ENCODE results near the gene MAD2L1BP.
"Not testable (repeated sequence)": the region's sequence is repeated elsewhere in the genome, so short reads cannot be mapped to it uniquely, and the experiment has no call there.

MAD2L1BP gene

DNA sequence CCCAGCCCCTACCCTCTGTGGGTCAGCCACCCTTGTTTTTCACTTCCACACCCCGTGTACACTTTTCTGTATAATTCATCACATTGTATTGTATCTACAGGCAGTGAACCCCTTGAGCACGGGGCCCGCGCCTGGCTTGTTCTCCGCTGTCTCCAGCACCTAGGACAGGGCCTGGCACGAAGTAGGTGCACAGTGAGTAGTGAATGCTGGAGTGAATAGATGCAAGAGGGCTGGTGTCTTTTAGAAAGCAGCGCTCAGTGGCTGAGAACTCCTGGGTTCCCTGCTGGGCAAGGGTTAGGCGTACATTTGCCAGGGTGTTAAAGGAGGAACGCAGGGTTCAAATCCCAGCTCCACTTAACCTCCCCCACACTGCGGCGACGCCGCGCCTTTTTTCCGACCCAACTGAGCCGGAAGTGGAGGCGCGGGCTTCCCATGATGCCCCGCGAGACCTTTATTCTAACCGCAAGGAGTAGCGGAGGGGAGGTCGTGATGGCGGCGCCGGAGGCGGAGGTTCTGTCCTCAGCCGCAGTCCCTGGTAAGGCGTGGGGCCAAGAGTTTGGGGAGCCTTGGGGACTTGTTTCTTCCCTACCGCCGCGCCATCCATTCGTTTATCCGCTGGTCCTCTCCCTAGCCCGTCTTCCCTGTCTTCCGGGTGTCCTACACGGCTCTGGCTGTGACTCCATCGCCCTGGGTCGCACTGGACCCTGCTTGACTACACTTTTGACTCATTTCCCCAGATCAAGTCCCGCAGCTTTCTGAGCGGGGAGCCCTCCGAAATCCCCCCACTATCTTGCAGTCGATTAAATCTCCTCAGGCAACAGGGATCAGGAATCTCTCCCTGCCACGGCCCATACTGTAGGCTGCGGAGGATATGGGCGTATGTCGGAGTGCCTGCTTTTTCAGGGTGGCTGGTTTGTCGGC lies at the start of gene MAD2L1BP:
MAD2L1BP (plus strand) TSS at position 454 of the 921 bp plus-strand sequence; CDS start at position 490, 36 bp downstream.
- DNase-seq: peak; percentile 79 to 83

DNA sequence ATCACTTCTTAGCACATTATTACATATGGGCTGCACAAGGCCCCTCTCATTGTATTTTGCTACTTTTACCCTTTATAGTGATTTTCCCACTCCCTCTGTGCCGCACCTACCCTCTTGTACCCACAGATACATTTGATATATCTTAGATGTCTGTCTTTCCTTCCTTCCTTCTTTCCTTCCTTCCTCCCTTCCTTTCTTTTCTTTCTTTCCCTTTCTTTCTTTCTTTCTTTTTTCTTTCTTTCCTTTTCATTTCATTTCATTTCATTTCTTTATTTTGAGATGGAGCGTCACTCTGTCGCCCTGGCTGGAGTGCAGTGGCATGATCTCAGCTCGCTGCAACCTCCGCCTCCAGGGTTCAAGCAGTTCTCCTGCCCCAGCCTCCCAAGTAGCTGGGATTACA lies 47.4 kb upstream of the MAD2L1BP start:
- no peak for DNase-seq

GRCh38 chr6:43589564-43589963 lies 46.1 kb upstream of the MAD2L1BP start:
- DNase-seq: not testable (repeated sequence)

DNA sequence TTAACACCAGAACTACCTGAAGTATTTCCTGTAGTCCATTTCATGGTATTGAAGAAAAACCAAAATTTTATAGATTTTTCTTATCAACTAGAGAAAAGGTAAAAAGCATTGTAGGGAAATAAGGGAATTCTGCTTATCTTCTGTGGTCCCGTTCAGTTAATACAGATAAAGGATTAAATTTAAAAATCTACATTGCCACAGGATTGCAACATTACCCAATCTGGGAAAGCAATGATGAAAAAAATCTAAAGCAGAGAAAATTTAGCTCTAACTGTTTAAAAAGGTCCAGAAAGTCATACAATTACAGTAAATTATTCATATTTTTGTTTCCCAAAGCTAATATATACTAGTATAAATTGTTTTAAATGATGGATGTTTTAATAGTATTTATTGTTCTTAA lies 41.7 kb upstream of the MAD2L1BP start:
- DNase-seq: no peak

- no peak for DNase-seq
Measured at GRCh38 chr6:43600595-43600994, 35.0 kb upstream of the MAD2L1BP start.

DNA sequence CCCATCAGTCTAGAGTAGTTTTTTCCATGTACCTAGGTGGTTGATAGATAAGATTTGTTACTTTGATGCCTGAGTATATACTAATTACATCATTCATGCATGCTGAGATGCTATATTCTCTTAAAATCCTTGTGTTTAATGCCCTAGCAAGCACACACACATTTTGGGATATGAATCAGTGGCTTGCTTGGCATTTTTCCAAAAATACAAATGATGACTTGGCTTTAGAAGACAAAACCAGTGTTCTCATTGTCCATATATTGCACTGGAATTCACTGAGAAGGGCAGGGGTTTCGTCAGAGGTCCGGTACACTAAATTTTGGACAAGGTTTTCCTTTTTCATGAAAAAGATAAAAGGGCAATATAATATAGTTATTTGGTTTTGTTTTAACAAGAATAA lies 31.5 kb upstream of the MAD2L1BP start:
- DNase-seq: no peak

GRCh38 chr6:43606019-43606418 lies 29.6 kb upstream of the MAD2L1BP start:
- no peak for DNase-seq

DNA sequence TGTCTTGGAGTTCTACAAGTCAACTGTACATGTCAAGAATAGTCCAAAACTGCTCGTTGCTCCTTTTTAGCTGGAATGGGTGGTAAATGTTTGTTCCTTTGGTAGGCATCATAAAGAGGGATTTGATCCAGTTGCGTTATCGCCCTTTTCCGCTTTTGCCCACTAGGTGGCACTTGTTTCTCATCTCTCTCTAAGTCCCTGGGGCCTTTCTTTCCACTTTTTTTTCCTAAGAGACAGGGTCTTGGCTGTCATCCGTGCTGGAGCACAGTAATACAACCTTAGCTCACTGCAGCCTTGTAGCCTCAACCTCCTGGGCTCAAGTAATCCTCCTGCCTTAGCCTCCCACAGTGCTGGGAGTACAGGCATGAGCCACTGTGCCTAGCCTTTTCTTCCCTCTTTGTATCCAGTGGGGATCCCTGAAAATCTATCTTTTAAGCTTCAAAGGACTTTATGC lies 27.3 kb upstream of the MAD2L1BP start:
- peak; percentile 44 to 59 for DNase-seq

GRCh38 chr6:43608807-43609206 lies 26.8 kb upstream of the MAD2L1BP start:
- DNase-seq: no peak

GRCh38 chr6:43609402-43609801 lies 26.2 kb upstream of the MAD2L1BP start:
- no peak for DNase-seq

- no peak for DNase-seq
Measured at GRCh38 chr6:43610431-43610830, 25.2 kb upstream of the MAD2L1BP start.

GRCh38 chr6:43613721-43614395 lies 21.8 kb upstream of the MAD2L1BP start:
- no peak for DNase-seq

- DNase-seq: no peak
Measured at GRCh38 chr6:43614396-43614730, 21.3 kb upstream of the MAD2L1BP start.

DNA sequence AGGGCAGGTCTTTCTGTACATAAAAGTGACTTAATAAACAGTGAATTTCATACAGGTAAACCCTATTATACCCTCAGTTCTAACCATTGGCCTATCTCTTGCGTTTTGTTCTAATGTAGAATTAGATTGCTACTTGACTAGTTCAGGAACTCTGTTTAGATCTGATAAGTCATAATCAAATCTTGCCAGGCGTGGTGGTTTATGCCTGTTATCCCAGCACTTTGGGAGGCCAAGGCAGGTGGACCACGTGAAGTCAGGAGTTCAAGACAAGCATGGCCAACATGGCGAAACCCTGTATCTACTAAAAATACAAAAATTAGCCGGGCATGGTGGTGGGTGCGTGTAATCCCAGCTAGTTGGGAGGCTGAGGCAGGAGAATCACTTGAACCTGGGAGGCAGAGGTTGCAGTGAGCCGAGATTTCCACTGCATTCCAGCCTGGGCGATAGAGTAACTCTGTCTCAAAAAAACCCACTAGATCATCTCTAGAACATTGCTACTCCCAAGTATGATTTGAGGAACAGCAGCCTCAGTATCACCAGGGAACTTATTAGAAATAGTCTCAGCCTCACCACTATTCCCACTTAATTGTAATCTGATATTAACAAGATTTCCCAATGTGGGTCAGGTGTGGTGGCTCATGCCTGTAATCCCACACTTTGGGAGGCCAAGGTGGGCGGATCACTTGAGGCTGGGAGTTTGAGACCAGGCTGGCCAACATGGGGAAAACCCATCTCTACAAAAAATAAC lies 18.7 kb upstream of the MAD2L1BP start:
- no peak for DNase-seq

DNA sequence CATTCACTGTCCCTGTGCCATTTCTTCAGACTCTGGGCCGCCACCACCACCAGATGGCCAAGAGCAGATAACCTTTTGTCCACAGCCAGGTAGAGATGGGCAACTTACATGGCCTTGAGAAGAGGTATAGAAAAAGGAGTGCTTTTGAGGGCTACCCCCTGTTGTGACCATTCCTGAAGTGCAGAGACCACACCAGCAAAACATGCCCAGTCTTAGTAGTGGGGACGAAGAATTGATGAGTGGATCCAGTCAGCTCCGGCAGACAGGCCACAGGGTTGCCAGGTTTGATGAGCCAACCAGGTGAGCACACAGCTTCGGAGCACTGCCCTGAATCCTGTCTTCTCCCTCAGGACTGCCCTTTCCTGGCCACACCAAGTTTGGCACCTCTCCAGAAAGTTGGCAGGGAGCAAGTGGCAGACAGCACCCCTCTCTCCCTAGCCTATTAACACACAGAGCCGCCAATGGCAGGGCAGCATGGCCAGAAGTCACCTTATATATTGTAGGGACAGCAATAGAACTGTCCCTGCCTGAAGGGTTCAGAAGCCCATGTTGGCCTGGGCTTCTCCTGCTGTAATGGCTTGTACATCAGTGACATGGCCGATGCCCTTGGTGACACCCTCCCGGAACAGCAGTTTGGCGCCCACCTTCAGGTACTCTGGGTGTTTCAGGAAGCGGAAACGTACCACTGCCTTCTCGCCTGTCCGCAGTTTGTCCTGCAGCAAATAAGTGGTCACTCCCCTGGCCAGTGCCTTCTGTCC lies 14.4 kb upstream of the MAD2L1BP start:
- DNase-seq: no peak

GRCh38 chr6:43621836-43622180 lies 13.8 kb upstream of the MAD2L1BP start:
- no peak for DNase-seq

GRCh38 chr6:43622541-43622940 lies 13.1 kb upstream of the MAD2L1BP start:
- no peak for DNase-seq

DNA sequence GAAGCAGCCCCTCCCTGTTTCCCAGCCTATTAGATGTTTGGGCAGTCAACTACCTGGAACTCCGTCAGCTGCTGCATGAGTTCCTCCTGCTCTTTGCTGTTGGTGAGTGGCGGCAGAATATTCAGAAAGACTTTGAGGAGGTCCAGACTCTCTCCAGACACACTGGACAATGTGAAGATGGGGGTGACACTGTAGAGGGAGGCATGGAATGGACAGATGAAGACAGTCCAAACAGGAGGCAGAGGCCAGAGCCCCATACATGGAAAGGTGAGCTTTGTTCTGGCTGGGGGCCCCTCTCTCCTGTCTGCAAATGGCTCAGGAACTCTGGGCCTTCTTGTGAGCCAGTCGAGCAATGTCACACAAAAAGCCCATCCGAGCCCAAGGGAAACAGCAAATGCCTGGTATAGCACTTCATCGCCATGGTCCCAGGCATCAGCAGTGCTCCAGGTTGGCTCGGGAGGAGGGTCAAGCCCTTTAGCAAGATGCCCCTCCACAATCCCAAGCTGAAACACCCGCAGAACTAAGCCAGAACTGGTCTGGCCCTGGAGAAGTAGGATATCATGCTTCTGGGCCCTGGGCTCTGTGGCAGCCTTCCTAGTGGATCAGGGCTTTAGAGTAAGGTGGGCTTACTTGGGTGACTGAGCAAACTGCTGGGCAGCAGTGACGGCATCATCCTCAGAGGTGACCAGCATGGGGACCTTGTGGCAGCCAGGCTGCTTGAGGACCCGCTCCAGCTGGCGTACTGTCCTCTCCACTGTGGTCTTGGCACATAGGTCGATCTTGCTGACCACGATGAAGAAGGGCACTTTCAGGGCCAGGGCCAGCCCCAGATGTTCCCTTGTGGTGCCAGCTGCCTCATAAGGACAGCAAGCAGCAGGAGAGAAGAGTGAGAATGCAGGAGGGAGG lies 11.5 kb upstream of the MAD2L1BP start:
- no peak for DNase-seq

- no peak for DNase-seq
Measured at GRCh38 chr6:43624786-43625288, 10.8 kb upstream of the MAD2L1BP start.

DNA sequence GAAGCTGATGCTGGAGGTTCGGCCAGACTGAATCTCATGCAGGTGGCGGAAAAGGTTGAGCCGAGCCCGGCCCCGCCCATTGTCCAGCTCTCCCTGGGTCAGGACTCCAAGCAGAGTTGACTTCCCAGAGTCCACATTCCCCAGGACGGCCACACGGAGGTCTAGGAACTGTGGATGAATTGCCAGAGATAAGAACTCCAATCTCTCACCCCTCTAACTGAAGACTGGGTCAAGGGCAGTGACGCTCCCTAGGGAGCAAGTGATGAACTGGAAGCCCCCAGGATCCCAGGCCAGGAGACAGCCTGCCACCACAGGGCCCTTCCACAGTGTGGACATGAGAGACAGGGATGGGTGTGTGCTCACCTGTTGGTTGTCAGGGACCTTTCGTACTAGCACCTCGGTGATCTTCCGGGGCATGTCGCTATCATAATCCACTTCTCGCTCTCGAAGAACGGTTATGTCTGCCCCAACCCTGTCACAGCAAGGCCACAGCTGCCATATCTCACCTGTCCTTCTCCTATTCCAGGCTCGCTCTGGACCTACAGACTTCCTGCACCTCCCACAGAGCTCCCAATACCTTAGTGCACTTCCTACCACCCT lies 10.1 kb upstream of the MAD2L1BP start:
- DNase-seq: no peak

Data from CD4-positive, alpha-beta T cell treated with Interleukin-4 for 1 hour (primary cell).